ENCODE results near the gene CASTOR1.

DNA sequence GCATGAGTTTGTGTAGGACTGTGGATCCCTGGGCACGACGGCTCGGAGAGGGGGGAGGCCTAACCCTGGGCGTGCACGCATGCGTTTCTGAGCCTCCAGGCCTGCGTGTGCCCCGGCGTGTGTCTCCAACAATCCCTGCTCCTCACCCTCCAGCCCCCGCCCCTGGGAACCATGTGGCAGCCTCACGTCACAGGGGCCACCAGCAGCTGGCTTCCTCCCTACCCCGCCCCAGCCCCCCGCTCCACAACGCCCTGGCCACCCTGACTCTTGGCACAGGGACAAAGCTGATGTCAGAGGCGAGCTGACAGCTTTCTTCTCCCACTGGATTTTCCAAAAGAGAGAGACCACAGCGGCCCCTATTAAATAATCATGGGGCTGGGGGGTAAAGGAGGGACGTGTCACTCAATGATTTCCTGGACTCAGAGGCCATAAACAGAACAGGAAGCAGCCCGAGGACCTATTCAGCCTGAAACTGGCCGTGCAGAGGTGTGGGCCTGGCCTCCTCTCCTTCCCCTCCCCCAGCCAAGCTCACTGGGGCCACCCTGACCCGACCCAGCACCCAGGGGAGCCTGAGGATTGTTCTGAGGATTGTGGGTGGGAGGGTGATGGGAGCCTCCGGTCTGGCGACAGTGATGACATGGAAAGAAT, 36.0 kb downstream of the CASTOR1 start:
- TF ChIP-seq, protein P1, sequence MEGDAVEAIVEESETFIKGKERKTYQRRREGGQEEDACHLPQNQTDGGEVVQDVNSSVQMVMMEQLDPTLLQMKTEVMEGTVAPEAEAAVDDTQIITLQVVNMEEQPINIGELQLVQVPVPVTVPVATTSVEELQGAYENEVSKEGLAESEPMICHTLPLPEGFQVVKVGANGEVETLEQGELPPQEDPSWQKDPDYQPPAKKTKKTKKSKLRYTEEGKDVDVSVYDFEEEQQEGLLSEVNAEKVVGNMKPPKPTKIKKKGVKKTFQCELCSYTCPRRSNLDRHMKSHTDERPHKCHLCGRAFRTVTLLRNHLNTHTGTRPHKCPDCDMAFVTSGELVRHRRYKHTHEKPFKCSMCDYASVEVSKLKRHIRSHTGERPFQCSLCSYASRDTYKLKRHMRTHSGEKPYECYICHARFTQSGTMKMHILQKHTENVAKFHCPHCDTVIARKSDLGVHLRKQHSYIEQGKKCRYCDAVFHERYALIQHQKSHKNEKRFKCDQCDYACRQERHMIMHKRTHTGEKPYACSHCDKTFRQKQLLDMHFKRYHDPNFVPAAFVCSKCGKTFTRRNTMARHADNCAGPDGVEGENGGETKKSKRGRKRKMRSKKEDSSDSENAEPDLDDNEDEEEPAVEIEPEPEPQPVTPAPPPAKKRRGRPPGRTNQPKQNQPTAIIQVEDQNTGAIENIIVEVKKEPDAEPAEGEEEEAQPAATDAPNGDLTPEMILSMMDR (IDR thresholded peaks at IDR 0.05): no peak
- TF ChIP-seq POLR2A (IDR thresholded peaks at IDR 0.05): no peak

All from breast epithelium (tissue), 3 donors.